Neural progenitor cell (in vitro differentiated cells): Measurements from ENCODE around the gene DHCR24. TPM values are rescaled to one million over a fixed set of nuclear protein-coding genes. Genes with fewer than 3 reads are reported as not detected.

ENCODE experiments used
- DNase-seq: peaks from one replicate; pipeline ENCODE4 v3.0.0-alpha.2; 2016; ENCODE audit warnings: low spot score
- H2AFZ ChIP-seq: fragments of 200-600 bp; sonication (generic); replicated peaks from 2 replicates; pipeline ENCODE4 v1.6.1; 2016; ENCODE audit warnings: antibody characterized with exemption
- H3F3A ChIP-seq: fragments of 200-600 bp; sonication (generic); 2 replicates; pipeline ENCODE4 v1.6.1; 2016; ENCODE audit warnings: antibody characterized with exemption, low read depth
- H3K27ac ChIP-seq: fragments of 200-600 bp; sonication (generic); 2 replicates; pipeline ENCODE4 v1.5.1; 2016; ENCODE audit warnings: mild to moderate bottlenecking
- H3K27me3 ChIP-seq: fragments of 200-600 bp; sonication (generic); 2 replicates; pipeline ENCODE4 v1.6.1; 2016; ENCODE audit warnings: mild to moderate bottlenecking, moderate library complexity
- H3K36me3 ChIP-seq: fragments of 200-600 bp; sonication (generic); 2 replicates; pipeline ENCODE4 v1.5.1; 2016
- H3K4me1 ChIP-seq: fragments of 200-600 bp; sonication (generic); 2 replicates; pipeline ENCODE4 v1.6.1; 2016; ENCODE audit warnings: mixed run types
- H3K4me2 ChIP-seq: fragments of 200-600 bp; sonication (generic); 2 replicates; pipeline ENCODE4 v1.6.1; 2016
- H3K4me3 ChIP-seq: fragments of 200-600 bp; sonication (generic); 2 replicates; pipeline ENCODE4 v1.5.1; 2016
- H3K79me2 ChIP-seq: fragments of 200-600 bp; sonication (generic); 2 replicates; pipeline ENCODE4 v1.6.1; 2016; ENCODE audit warnings: low read depth
- H3K9ac ChIP-seq: fragments of 200-600 bp; sonication (generic); 2 replicates; pipeline ENCODE4 v1.6.1; 2016
- H3K9me3 ChIP-seq: fragments of 200-600 bp; sonication (generic); 2 replicates; pipeline ENCODE4 v1.5.1; 2016; ENCODE audit warnings: low read depth
- H4K20me1 ChIP-seq: fragments of 200-600 bp; sonication (generic); 2 replicates; pipeline ENCODE4 v1.6.1; 2016; ENCODE audit warnings: low read depth
- H3K27ac Mint-ChIP-seq: 3 replicates; pipeline ENCODE4 v1.8.0; 2021; ENCODE audit warnings: mixed read lengths
- H3K27me3 Mint-ChIP-seq: 2 replicates; pipeline ENCODE4 v1.8.0; 2022; ENCODE audit warnings: low read depth, mild to moderate bottlenecking, inconsistent platforms, moderate library complexity, mixed read lengths; ENCODE audit not compliant: insufficient read depth
- H3K36me3 Mint-ChIP-seq: 3 replicates; pipeline ENCODE4 v1.8.0; 2021; ENCODE audit warnings: mixed read lengths
- H3K4me1 Mint-ChIP-seq: 3 replicates; pipeline ENCODE4 v1.8.0; 2021; ENCODE audit warnings: mixed read lengths
- H3K4me3 Mint-ChIP-seq: 3 replicates; pipeline ENCODE4 v1.8.0; 2021; ENCODE audit warnings: mild to moderate bottlenecking, moderate library complexity, mixed read lengths
- H3K9me3 Mint-ChIP-seq: 3 replicates; pipeline ENCODE4 v1.8.0; 2020; ENCODE audit warnings: mixed read lengths
- CTCF ChIP-seq: fragments of 200-600 bp; sonication (generic); IDR thresholded peaks from 2 replicates; pipeline ENCODE4 v1.5.1; 2017; ENCODE audit warnings: antibody characterized with exemption, mild to moderate bottlenecking
- EZH2 ChIP-seq: fragments of 200-600 bp; sonication (generic); IDR thresholded peaks from 2 replicates; pipeline ENCODE4 v1.6.1; 2017; ENCODE audit warnings: antibody characterized with exemption, mild to moderate bottlenecking, moderate library complexity
- EZH2phosphoT487 ChIP-seq: fragments of 200-600 bp; sonication (generic); IDR thresholded peaks from 2 replicates; pipeline ENCODE4 v1.6.1; 2017; ENCODE audit warnings: antibody characterized with exemption
- total RNA-seq: library from RNA; depleted of rRNA; stranded (reverse); fragments of >200 nt; gene quantifications from 2 replicates; pipeline ENCODE4 v1.2.3, GENCODE V29; 2015; ENCODE audit warnings: low replicate concordance

DHCR24 gene
- total RNA-seq, 1 donor from 2014 or later, result 94.5 TPM

GRCh38 chr1:54887665-54888071 is 673 bp upstream of the DHCR24 start:
- H3K4me3 Mint-ChIP-seq, result peak overlapping the region; percentile 99
- peak overlapping the region; percentile 83 for H3K27ac Mint-ChIP-seq
- Histone ChIP-seq H4K20me1 (peaks cover 37% of the 10 kb centered on the region), H3K4me3 (peak overlapping the region; percentile 70), H3K36me3 (peaks cover 4% of the 10 kb centered on the region), H3K79me2 (peaks cover 43% of the 10 kb centered on the region), H3K9me3 (no peaks in the 10 kb centered on the region), H3K9ac (no peak overlapping the region), H3K27ac (peak overlapping the region; percentile 50), H2AFZ (peak overlapping the region; percentile 46), H3K27me3 (no peaks in the 10 kb centered on the region), H3K4me2 (peak overlapping the region; percentile 76), H3F3A (peaks cover 16% of the 10 kb centered on the region), H3K4me1 (peaks cover 36% of the 10 kb centered on the region)
- peaks cover 47% of the 10 kb centered on the region for H3K4me1 Mint-ChIP-seq
- peak; percentile 43 for DNase-seq
- peaks cover 28% of the 10 kb centered on the region for H3K36me3 Mint-ChIP-seq
- peaks cover 3% of the 10 kb centered on the region for H3K27me3 Mint-ChIP-seq
- no peaks in the 10 kb centered on the region for H3K9me3 Mint-ChIP-seq
- no peak for TF ChIP-seq CTCF
- TF ChIP-seq EZH2, result no peak
- no peak for TF ChIP-seq EZH2phosphoT487

GRCh38 chr1:54885807-54886723 is 930 bp downstream of the DHCR24 start:
- Histone ChIP-seq H3K4me3 (peak overlapping the region; percentile 70), H3K4me2 (peak overlapping the region; percentile 76), H3K27me3 (no peaks in the 10 kb centered on the region), H3K36me3 (peaks cover 18% of the 10 kb centered on the region), H3K27ac (no peak overlapping the region), H3K9ac (peak overlapping the region; percentile 47), H3K79me2 (peaks cover 59% of the 10 kb centered on the region), H3K4me1 (peaks cover 36% of the 10 kb centered on the region), H3F3A (peaks cover 16% of the 10 kb centered on the region), H3K9me3 (no peaks in the 10 kb centered on the region), H2AFZ (no peak overlapping the region), H4K20me1 (peaks cover 37% of the 10 kb centered on the region)
- Mint-ChIP-seq H3K27ac (peak overlapping the region; percentile 54), H3K36me3 (peaks cover 44% of the 10 kb centered on the region), H3K4me1 (peaks cover 47% of the 10 kb centered on the region), H3K4me3 (peak overlapping the region; percentile 99), H3K27me3 (peaks cover 3% of the 10 kb centered on the region), H3K9me3 (no peaks in the 10 kb centered on the region)
- no peak for TF ChIP-seq CTCF
- TF ChIP-seq EZH2, result peak; percentile 18
- TF ChIP-seq EZH2phosphoT487, result no peak
- DNase-seq, result peak; percentile 31

DNA sequence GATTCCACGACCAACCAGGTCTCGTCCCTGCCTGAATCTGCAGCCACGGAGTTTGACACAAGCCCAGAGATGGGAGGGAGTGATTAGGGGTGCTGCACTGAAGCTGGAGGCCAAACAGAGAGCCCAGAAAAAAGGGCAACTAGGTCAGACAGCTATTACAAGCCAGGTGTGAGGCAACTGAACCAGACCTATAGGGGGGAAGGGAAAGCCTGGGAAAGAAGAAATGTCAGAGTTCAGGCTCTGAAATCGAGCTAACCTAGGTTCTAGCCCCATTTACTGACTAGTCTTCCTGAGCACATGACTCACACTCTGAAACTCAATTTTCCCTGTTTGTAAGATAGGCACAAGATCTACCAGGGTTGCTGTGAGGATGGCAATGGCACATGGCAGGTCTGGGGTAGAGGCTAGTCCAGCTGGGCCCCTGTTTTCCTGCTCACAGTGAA is 1.7 kb downstream of the DHCR24 start:
- H3F3A ChIP-seq, result peaks cover 16% of the 10 kb centered on the region
- H3K4me3 Mint-ChIP-seq, result peak overlapping the region; percentile 99
- peak overlapping the region; percentile 54 for H3K27ac Mint-ChIP-seq
- peaks cover 37% of the 10 kb centered on the region for H4K20me1 ChIP-seq
- TF ChIP-seq EZH2 (no peak), EZH2phosphoT487 (no peak), CTCF (no peak)
- H3K4me2 ChIP-seq, result peak overlapping the region; percentile 76
- peak overlapping the region; percentile 70 for H3K4me3 ChIP-seq
- H3K36me3 Mint-ChIP-seq, result peaks cover 45% of the 10 kb centered on the region
- no peak overlapping the region for H3K27ac ChIP-seq
- peaks cover 67% of the 10 kb centered on the region for H3K79me2 ChIP-seq
- no peak for DNase-seq
- no peak overlapping the region for H3K9ac ChIP-seq
- no peaks in the 10 kb centered on the region for H3K27me3 ChIP-seq
- H3K4me1 Mint-ChIP-seq, result peaks cover 47% of the 10 kb centered on the region
- peaks cover 21% of the 10 kb centered on the region for H3K36me3 ChIP-seq
- H3K9me3 ChIP-seq, result no peaks in the 10 kb centered on the region
- H3K4me1 ChIP-seq, result peaks cover 36% of the 10 kb centered on the region
- no peaks in the 10 kb centered on the region for H3K9me3 Mint-ChIP-seq
- no peak overlapping the region for H2AFZ ChIP-seq
- H3K27me3 Mint-ChIP-seq, result peaks cover 3% of the 10 kb centered on the region
